GM19099 (cell line): ENCODE results near the gene SERPIND1.

Experiments used
- POLR2A ChIP-seq: IDR thresholded peaks from 3 replicates; pipeline ENCODE4 v1.6.1; 2011; ENCODE audit warnings: low read depth; ENCODE audit not compliant: insufficient read length; ENCODE audit errors: extremely low read depth

Gene SERPIND1

DNA sequence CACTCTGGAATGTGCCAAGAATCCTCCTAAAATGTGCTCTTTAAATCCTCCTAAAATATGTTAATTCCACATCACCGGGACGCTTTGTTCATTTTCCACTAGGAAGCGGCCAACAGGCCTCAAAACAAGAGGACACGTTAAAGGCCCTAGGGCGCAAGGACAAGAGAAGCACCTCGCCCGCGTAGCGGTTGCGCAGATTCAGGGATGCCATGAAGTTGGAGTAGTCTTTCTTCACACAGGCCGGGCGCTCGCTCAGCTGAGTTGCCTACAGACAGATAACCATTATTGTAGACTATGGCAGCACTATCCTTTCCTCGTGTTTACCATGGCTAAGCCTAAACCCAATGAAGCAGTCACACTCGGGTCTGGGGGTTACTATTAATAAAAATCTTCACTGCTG lies 29.5 kb upstream of the SERPIND1 start:
- TF ChIP-seq POLR2A = no peak

GRCh38 chr22:20745119-20745518 lies 28.8 kb upstream of the SERPIND1 start:
- TF ChIP-seq POLR2A = no peak

DNA sequence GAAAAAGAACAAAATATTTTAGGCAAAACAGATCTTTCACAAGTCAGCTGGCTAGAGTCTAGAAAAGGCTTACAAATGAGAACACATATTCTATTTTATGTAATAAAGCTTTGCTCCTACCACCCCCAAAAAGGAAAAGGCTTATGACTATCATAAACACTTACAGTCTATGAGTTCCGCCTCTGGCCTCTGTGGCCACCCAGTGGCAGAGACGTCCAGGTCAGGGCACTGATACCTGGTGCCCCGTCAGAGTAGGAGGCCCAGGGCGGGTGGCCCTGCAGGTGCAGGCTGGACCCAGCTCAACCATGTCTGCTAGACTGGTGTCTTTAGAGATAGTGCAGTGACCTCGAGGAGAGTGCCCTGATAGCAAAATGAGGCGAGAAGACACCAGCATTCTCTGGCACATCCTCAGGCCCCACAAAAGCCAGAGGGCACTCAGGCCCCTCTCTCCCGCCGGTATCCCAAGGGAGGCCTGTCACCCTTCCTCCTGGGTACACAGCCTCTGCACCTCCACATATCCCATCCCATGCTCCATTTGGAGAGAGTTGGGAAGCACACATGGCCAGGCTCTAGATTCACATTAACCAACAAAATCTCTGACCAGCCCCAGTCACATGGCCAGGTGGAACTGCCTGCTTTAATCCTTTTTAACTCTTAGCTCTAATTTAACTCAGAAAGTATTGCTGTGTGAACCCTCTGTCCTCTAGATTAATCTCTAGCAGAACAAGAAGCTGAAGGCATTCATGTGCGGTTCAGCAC lies 27.3 kb upstream of the SERPIND1 start:
- no peak for TF ChIP-seq POLR2A

- TF ChIP-seq POLR2A = no peak
These were observed 26.7 kb upstream of the SERPIND1 start for GRCh38 chr22:20747223-20747622.

- no peak for TF ChIP-seq POLR2A
These were observed 25.8 kb upstream of the SERPIND1 start for GRCh38 chr22:20748082-20748481.

DNA sequence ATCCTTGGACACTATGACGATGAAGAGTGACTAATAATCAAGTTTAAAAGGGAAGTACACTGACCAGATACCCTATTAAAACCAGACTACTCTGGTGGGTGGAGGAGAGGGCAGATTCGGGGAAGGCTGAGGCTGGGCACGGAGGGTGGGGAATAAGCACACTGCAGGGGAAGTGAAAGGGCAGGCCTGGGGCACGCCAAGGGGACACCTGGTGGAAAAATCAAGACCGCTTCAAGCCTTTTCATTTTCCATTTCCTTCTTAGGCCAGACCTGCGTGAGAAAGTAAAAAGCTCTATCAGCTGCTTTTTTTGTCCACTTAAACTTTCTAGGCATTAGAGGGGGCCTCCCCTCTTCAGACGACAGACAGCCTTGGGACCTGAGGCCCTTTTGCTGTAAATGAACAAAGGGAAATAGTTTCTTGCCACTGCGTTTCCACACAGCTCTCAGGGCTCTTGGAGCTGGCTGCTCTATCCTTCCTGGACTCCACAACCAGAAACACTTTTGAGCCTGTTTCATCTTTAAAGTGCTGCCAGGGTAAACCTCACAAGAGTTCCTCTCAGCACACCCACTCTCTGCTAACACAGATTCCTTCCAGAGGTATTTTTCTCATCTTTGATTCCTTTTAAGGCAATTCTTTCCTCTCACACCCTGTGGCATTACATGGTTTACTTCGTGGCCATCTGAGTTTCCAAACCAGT lies 25.0 kb upstream of the SERPIND1 start:
- TF ChIP-seq POLR2A = peak; percentile 32

DNA sequence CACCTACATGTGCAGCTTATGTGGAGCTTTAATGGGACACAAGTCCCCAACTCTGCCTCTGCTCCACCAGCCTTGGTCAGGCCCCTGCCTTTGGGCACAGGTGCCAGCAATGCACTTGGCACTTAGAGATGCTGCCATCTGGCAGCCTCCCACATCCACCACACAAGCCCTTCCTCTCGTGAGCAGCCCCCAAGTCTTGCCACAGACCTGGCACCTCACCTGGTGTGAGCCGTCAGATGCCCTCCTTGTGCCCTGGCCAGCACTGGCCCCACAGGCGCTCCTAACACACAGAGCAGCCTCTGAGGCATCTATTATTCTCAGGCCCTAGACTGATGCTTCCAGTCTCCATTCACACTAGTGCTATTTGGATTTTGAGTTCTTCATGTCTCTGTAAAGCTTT lies 24.5 kb upstream of the SERPIND1 start:
- TF ChIP-seq POLR2A = no peak

- TF ChIP-seq POLR2A = no peak
These were observed 23.3 kb upstream of the SERPIND1 start for GRCh38 chr22:20750461-20751184.

DNA sequence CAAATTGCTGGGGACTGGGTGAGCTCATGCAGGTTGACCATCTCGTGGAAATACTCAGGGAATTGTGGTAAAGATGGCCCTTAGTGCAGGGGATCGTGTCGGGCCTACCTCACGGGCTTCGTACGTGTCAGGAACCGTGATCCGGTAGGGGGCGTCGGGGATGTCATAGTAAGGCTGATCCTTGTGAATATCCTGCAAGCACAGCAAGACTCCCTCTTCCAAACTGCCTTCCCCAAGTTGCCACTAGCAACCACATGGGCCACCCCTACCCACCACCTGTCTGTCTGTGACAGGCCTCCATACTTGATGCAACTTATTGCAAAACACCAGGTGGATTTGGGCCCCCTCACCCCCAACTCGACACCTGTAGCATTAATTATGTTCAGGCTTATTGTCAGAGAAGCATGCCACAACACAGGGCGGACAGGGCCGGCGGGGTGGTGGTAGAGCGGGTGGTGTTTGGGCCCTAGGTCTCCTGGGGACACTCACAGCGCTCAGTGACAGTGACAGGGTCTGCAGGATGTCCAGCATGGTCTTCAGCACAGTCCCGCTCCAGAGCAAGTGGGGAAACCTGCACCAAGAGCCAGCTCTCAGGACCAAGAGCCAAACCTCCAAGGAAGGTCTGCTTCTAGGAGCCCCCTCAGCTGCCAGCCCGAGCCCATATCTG lies 22.6 kb upstream of the SERPIND1 start:
- TF ChIP-seq POLR2A = no peak

GRCh38 chr22:20752104-20752741 lies 21.7 kb upstream of the SERPIND1 start:
- TF ChIP-seq POLR2A = no peak

DNA sequence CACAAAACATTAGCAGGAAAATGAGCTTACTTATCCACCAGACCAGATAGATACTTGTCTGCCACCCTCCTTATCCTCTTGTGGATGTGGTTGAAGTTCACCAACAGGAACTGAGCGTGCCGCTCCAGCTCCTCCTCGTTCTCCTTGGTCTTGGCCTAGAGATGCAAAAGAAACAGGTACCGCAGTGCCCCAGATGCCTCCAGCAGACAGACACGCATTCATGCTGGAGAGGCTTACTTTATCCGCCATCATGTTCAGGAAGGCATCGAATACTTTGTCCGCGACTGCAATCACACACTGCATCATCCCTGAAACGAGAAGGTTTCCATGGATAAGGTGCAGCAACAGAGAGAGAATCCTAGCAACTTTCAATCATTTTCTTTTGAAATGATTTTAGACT lies 21.0 kb upstream of the SERPIND1 start:
- no peak for TF ChIP-seq POLR2A

DNA sequence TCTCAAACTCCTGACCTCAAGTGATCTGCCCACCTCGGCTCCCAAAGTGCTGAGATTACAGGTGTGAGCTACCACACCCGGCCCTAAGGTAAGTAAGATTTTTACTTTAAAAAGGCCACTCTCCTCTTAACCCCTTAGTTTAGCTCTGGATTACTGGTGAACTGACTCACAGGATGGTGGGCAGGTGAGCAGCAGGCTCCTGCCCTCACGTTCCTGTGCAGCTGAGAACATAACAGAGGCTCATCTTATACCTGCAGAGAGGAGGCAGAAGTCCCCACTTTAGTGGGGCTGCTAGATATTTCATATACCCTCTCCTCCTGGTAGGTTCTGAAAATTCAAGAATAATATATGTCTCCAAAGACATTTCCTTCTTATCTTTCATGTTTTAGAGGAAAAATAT lies 17.1 kb upstream of the SERPIND1 start:
- no peak for TF ChIP-seq POLR2A

DNA sequence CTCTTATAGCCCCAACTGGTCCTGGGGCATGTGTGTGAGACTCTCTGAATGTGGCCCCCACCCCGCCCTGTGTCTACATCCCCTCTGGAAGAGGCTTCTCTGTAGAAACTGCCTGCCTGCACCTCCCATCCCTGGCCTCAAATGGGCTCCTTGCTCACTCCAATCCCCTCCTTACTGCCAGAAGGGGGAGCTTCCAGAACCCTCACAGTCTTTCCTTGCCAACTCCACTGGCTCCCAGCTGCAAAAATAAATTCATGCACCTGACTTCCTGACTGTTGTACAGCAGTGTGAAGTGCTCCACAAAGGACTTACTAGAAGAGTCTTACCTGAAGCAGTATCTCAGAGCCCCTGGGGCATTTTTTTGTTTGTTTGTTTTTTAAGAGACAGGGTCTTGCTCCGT lies 15.2 kb upstream of the SERPIND1 start:
- TF ChIP-seq POLR2A = no peak

DNA sequence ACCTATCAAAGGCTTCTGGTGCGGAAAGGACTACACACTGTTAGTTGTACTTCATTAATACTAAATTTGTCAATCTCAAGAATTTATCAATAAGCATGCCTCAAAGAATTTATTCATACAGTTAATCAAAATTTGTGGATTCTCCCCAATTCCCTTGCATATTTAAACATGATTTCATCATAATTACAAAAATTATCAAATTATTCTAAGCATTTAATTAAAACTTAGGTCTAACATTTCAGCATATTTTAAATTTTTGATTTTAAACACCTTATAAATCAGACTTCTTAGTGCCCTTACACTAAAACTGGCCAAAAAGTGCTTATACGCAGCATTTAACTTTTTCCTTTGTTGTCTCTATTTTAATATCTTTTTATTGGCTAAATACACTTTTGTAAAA lies 13.8 kb upstream of the SERPIND1 start:
- TF ChIP-seq POLR2A = no peak

- TF ChIP-seq POLR2A = no peak
These were observed 12.4 kb upstream of the SERPIND1 start for GRCh38 chr22:20761536-20761935.

DNA sequence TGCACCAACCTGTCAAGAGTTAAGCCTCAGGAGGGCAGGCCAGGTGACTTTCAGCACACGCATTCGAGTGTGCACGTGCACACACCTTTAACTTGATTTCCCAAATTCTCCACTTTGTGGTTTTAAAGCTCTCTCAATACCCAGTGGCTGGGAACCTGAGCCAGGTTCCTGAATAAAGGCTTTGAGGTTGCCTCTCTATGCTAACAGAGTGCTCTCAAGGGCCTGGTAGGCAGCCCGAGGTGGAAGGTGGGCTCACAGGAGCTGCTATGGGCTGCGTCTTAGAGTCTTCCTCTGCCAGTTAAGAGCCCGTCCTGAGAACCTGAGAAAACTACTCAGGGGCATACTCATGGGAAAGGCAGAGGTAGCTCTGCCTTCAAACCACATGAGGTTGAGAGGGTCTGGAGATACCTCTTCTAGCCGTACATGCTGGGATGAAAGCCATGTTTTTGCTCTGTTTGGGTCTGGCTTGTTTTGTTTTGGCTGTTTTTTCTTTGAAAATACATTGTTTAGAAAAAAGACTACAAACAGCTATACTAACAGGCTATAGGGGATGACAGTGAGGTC lies 11.6 kb upstream of the SERPIND1 start:
- TF ChIP-seq POLR2A = no peak
